ENCODE results near the gene PLAAT5.

GRCh38 chr11:63488789-63489188, 2.2 kb downstream of the PLAAT5 start:
- TF ChIP-seq CTCF (conservative IDR thresholded peaks at IDR 0.05 in 1 of 2, IDR thresholded peaks at IDR 0.05 in 1 of 2; ENCODE audit: low read depth in 1 of 2, low read length in 2 of 2), result no peak
- no peak for TF ChIP-seq EZH2 (IDR thresholded peaks at IDR 0.05; ENCODE audit: low read length, missing control alignments)
